HUDEP-2 (cell line): Measurements from ENCODE around the gene MTMR1.

Experiments used
- DNase-seq, 76 experiments: peaks; one replicate each; lab custom pipeline; 2025; ENCODE audit not compliant: unreplicated experiment in 76 of 76; lab: John Stamatoyannopoulos, UW

MTMR1 gene

DNA sequence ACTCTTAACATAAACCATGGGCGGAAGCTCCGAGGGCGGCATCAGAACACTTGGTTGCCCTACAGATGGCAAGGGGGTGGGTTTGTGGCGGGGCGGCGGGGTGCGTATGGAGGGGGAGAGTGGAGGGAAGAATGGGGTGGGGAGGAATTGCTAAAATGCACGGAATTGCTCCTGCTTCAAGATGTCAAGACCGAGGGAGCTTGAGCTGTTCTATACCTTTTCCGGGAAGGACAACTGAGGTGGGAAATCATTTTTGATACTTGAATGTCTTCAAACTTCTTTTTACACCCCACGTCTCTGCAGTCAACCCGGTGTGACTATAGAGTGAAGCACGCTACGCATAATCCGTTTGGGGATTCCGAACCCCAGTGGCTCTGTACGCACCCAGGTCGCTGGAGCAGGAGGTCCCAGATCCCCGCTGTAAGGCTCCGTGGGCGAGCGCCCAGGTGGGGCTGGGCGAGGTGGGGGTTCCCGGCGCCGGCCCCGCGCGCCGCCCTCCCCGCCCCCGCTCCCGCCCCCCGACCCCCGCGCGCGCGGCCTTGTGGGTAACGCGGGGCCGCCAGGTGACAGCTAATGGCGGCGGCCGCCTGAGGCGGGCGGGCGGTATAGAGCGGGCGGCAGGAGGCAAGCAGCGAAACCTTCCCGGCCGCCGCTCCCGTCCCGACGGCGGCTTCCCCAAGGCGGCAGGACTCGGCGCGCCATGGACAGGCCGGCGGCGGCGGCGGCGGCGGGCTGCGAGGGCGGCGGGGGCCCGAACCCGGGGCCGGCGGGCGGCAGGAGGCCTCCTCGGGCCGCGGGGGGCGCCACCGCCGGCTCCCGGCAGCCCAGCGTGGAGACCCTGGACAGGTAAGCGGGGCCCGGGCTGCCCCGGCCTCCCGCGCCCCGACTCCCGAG, at the start of gene MTMR1:
Gene MTMR1 (plus strand): TSS at position 566 of the 894 bp plus-strand sequence. CDS start 135 bp downstream, at position 701.
- peak in 9 of 76 experiments; percentile 1 to 19 (median 8) for DNase-seq

DNA sequence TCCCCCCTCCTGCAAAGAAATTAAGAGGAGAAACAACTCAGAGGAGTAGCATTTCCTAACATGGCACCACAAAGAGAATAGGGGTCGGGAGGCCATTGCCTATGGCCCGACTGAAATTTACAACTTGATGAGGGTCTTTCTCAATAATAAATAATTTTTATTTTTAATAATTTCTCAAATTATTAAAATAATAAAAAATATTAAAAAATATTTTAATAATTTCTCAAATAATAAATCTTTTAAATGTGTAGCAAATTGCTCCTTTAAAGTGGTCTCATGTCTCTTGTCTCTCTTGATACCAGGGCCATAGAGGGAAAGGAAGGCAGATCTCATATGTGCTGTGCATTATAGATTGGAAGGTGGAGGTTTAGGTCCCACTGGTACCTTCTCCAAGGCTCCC, 49.2 kb upstream of the MTMR1 start:
- DNase-seq = no peak

DNA sequence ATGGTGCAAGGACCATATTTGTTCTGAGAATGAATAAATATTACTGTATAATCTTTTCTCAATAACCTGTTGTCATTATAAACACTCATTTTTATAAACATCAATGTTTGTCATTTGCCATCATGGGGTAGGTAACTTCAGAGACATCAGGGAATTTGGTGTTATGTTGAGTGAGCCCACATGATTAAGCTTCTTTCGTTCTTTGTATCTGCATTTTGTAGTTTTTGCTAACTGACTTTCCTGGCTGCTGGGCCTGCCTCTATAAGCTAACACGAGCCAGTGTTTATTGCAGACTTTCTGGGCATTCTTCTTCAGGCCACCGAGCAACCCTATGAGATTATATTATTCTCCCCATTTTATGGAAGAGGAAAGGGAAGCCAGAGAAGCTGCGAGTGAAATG, 48.8 kb upstream of the MTMR1 start:
- no peak for DNase-seq

DNA sequence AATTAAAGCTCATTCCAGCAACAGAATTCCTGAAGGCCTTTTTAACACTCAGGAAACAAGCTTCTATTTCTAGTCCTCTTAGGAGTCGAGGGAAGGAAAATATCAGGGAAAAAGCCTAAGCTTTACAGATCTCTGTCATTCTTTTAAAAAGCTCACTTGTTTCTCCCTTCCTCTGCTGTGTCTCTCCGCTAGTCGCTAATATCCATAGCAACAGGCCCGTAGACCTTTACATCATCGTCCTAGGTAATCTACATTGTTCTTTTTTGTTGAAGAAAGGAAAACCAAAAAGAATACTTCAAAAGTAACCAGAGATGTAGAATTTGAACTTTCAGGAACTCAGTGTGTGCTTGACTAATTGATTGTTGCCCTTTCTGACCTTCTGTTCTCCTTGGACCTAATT, 45.9 kb upstream of the MTMR1 start:
- no peak for DNase-seq

DNA sequence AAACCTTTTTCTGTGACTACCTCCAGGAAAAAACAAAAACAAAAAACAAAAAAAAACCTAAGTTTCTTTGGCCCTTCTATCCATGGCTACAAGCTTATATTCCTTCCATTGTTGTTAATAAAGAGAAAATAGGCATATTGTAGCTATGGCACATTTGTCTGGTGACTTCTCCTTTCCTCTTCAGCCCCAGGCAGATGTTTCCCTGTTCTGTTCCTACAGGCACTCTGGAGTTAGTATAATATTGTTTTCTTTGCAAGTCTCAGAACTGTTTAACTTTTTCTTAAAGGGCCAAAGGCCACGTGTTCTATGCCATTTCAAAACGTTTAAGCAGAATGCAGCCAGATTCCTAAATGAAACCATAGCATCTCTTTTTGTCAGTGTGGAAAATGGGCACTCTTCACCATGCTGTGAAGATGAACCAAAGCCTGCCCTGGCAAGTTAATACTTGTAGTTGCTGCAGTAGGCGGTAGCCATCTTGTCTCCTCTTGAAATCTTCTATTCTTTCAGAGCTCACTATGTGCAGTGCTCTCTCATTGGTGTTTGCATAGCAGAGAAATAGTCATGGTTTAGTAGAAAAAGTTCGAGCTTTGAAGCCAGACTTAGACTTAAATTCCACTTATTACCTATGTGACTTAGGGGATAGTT, 44.8 kb upstream of the MTMR1 start:
- no peak for DNase-seq

DNA sequence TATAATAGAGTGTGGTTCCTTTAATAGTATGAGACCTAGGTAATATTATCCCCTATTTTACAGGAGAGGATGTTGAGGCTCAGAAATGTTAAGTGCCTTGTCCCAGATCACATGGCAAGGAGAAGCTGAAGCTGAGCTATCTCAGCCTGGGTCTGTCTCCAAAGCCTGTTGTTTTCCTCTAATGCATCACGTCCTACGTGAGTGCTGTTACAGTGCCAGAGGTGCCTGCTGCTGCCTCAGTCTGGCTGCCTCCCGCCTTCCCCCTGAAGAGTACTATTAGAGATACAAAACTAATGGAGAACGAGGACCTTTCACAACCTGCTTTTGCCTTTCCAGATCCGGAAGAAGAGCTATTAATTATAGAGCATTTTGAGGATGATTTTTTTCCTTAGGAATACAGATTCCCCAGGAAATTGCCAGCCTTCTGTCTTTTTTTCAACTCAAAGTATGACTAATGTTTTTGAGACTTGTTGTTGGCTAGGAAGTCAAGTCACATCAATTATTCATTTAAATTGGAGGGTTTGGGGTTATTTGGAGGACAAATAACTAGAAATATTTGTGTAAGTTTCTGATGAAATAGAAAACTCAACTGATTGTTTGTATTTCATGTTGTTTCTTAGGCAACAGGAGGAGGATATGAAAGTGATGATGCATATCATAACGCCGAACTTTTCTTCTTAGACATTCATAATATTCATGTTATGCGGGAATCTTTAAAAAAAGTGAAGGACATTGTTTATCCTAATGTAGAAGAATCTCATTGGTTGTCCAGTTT, 43.9 kb upstream of the MTMR1 start:
- no peak for DNase-seq

DNA sequence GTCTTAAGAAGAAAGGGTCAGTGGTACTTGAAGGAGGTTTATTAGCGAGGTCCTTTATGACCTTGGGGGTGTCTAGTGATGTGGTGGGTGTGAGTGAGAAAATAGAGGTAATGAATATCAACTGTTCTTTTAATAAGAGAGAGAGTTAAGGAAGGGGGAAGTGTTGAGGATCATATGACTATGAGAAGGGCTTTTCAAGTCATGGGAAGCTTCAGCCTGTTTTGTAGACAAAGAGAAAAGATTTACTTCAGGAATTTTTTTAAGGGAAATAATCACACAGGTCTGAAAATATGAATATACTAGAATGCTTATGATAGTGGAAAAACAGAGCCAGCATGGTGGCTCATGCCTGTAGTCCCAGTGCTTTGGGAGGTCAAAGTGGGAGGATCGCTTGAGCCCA, 41.3 kb upstream of the MTMR1 start:
- no peak for DNase-seq

DNA sequence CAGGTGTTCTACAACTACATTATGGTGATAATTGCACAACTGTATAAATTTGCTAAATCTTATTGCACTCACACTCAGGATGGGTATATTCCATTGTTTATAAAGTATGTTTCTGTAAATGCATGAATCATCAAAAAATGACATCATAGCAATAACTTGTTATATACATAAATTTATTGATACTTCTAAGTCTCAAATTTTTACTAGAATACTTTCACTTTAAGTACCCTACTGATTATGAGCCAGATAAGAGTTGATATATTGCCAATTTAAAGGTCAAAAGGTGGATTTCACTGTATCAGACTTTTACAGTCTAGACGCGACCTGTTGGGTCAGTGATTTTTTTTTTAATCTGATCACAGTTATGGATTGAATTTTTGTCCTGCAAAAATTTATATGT, 37.4 kb upstream of the MTMR1 start:
- DNase-seq = no peak

DNA sequence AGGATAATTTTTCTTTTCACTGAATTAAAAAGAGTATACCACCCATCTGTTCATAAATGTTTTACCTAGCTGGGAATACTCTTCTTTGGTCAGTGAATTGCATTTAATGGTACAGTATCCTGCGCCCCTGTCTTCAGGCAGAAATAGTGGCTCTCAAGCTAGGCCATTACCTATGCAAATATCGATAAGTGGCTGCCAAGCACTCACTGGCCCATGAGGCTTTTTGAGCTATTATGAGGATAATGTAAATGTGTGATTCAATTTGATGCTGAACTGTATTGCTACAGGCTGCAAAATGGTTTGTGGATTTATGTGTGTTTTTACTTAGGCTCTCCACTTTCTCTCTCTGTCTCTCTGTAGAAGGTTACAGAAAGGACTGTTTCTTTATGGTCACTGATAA, 30.1 kb upstream of the MTMR1 start:
- no peak for DNase-seq

DNA sequence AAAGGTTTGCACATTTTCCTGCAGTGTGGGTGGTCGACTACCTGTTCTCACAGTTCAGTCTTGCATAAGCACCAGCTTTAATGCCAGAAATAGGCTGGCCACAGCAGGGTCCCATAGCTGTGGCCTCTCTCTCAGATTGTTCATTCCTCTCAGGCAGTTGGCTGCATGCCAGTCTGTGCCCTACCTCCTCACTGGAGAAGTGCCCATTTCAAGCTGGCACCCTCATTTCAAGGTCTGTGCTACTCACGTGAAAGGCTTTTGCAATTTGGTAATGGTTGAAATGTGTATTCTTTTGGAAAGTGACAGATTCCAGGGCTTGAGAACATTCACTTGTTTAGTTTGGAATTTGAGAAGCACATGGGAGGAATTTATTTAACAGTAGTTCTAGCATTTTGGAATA, 28.9 kb upstream of the MTMR1 start:
- peak in 16 of 76 experiments; percentile 0 to 33 (median 4) for DNase-seq

DNA sequence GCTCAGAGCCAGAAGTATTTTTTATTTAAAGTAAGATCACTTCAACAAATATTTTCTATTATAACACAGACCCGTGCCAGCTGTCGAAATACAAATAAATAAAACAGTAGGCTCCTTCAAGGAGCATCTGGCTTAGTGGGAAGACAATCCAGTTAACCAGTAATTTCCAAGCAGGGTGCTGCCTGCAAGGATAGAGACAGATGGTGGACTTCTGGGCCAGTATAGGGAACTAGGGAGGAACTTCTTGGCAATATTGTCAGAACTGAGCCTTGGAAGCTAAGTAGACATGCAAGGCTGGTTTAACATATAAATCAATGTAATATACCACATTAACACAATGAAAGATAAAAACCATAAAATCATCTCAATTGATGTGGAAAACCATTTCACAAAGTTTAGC, 17.0 kb upstream of the MTMR1 start:
- DNase-seq = no peak

DNA sequence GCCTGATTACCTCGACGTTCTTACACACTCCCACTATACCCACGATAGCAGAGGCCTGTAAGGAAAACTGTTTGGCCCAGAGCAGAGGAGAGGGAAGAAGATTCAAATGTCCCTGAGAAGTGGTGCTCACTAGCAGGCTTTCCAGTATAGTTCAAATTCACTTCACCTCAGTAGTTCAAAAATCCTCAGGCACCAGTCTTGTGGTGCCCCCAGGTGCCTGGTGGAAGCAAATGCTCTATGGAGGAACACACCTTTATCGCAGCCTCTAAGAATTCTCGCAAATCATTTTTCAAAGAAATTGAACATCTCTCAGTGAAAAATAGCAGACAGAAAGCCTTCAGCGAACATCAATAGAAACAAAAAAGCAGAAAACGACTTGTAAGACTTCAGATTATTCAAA, 12.2 kb upstream of the MTMR1 start:
- peak in 1 of 76 experiments; percentile 0 for DNase-seq

DNA sequence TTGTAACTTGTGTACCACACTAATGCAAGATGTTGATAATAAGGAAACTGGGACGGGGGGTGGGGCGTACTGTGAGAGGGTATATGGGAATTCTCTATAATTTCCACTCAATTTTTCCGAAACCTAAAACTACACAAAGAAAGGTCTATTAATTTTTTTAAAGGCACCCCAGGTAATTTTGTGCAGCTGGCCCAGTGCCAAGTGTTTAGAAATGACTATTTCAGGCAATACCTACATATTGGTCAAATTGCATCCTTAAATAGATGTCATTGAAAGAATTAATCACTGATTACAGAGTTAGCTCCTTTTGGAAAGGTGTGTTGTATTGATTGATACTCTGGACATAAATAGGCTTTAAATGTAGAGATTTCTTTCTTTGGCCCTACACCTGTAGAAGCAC, 10.1 kb upstream of the MTMR1 start:
- no peak for DNase-seq

DNA sequence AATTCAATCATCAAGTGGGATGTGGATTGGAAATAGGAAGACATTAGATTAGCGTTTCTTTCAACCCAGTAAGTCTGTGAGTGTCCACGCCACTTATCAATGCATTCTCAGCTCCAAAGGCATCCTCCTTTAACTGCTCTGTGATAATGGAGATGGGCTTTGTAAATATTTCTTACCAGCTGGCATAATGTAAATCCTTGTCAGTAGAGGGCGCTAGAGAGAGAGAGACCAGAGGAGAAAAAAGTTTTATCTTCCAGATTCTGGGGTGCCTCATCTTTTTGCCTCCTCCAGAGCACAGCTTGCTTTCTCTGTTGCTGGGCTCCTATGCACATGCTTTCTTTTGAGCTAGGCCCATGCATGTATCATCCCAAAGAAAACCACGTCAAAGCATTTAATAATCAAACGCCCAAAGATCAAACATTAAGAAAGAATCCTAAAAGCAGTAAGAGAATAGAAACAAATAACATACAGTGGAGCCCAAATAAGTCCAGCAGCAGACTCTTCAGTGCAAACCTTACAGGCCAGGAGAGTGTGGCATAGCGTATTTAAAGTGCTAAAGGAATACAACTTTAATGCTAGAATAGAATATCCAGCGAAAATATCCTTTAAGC, 9.6 kb upstream of the MTMR1 start:
- DNase-seq = peak in 30 of 76 experiments; percentile 0 to 46 (median 26)

DNA sequence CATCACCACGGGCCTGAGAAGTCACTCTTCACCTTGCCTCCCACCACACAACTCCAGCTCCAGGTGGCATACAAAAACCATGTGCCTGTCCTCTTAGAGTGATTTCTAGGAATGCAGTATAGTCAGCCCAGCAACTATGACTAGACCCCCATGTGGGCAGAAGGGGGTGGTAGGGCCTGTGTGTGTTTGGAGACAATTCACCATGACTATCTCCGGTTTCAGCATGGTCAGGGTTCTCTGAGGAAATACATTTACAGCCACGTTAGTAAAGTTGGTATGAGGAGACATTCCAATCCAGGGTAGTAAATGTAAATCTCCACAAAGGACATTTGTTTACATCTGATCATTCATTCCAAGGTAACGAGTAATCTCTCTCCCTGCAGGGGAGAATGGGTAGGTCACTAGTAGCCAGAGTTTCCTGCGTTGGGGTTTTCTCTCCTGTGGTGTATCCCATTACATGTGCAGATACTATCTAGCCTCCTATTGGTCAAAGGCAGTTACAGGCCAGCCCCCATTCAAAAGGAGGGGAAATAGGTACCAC, 4.2 kb upstream of the MTMR1 start:
- DNase-seq = no peak

DNA sequence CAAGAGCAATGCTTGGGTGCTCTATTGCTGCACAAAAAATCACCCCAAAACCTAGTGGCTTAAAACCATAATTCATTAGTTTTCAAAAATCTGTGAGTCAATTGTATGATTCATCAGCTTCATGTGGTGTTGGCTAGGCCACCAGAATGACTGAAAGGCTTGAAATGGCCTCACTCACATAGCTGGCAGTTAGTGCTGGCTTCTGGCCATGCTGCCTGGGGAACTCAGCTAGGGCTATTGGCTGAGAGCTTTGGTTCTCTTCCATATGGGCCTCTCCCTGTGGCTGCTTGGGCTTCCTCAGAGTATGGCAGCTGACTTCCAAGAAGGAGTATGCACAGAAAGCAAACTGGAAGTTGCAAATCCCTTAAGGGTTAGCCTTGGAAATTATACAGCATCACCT, 3.1 kb upstream of the MTMR1 start:
- peak in 1 of 76 experiments; percentile 6 for DNase-seq

DNA sequence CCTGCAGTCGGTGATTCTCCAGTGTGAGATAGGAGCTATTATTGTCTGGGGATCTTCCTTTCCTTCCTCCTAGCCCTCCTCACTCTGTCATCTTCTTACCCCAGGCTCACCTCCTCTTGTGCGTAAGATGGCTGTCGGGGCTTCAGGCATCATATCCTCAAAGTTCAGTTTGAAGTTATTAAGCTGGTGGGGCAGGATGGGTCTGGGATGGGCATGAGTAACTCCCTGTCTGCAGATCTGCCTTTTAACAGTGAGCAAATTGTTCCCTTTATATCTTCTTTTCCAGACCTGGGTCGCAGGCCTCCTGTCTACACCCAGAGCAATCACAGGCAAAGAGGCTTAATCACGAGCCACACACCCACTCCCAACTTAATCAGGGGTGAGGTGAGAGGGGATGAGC, 900 bp upstream of the MTMR1 start:
- no peak for DNase-seq

DNA sequence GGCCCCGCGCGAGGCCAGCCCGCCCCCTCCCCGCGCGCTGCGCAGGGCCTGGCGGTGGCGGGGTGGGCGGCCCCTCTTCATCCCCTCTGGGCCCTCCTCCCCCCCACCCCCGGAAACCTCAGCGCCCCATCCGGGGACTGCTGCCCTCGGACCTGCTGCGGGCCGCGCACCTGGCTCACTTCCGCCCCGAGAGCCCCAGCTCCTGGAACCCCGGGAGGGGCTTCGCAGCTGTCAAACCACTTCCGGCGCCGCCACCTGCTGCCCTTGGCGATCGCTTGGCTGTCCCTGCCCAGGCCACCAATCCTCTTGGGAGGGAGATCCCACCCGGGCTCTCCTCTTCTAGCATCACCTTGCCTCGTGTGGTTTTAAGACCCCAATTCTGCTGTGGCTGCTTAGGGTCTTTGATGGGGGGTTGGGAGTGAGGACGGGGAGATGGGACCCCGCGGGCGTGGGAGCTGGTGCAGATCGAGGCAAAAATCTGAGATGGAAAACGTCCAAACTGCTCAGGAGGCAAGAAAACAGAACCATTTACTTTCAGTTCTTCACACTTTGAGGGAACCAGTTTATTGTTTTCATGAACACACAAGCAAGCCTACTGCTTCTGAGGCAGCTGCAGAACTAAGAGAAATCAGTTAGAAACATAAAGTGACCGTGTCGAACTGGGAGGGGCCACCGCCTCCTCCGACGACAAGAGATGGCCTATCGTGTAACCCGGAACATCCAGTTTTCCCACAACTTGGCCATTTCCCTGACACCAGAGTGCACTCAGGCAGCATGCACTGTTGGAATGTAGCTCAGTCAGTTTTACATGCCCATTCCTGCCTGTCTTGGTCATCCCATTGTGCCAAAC, 754 bp downstream of the MTMR1 start:
- peak in 25 of 76 experiments; percentile 0 to 53 (median 10) for DNase-seq

DNA sequence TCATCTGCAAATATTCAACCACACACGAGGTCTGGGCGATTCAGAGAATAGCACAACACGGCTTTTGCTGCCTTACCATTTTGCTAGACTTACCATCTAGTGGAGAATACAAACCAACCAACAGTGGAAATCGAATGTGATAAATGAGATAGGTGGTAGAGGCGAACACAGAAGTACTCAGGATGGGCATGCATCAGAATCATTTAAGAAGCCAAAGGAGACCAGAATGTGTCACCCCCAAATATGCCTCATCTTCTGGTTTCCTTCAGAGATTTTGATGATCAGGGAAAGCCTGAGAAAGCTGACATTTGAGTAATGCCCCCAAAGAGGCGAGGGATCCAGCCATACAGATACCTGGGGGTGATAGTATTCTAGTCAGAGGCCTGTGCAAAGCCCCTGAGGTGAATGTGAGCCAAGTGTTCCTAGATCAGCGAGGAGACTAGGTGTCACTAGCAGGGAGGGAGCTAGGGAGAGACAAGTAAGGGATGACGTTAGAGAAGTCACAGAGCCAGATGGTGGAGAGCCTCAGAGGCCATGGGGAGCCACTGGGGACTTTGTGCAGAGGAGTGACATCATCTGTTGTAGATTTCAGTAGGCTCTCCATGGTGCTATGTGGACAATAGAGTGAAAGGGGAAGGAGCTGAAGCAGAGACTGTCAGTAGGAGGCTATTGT, 1.7 kb downstream of the MTMR1 start:
- no peak for DNase-seq
